T-cell (primary cell): ENCODE measurements around the gene HLTF. TPM values are rescaled to one million over a fixed set of nuclear protein-coding genes. Genes with fewer than 3 reads are reported as not detected.
A peak's percentile ranks its signal among the peaks of the same experiment; 100 is the strongest.
"Not testable (repeated sequence)": the region's sequence is repeated elsewhere in the genome, so short reads cannot be mapped to it uniquely, and the experiment has no call there.

Source experiments
- ATAC-seq, 4 experiments: fragments of 200-7000 bp in 3 of 4; fragments of 150-1000 bp in 1 of 4; cut with Tn5 transposase; replicated peaks in 1 of 4; 1 replicate in 3 of 4; 2 replicates in 1 of 4; pipeline ENCODE4 v1.10.0; 2021; ENCODE audit warnings: moderate library complexity in 3 of 4, mild to moderate bottlenecking in 2 of 4, moderate number of reproducible peaks in 1 of 4
- CTCF ChIA-PET, 2 donors: fragments of 300-600 bp; sonication (Branson Sonifier 250); formaldehyde crosslinking; loops; one replicate each; lab custom pipeline; 2022; ENCODE audit warnings: antibody characterized with exemption in 2 of 2; lab: Charles Lee
- POLR2A ChIA-PET, 2 donors: fragments of 300-600 bp; sonication (Branson Sonifier 250); formaldehyde crosslinking; loops; one replicate each; lab custom pipeline; 2022; ENCODE audit warnings: antibody characterized with exemption in 2 of 2; lab: Charles Lee
- DNase-seq, 35 experiments: peaks; one replicate each; pipeline versions ENCODE4 v3.0.0 to v3.0.0-alpha.2; 2013 to 2023
- H3K27ac ChIP-seq: one replicate; pipeline ENCODE4 v1.5.1; 2013; ENCODE audit warnings: low read length
- H3K27me3 ChIP-seq, 2 experiments: replicated peaks in 1 of 2; 1 replicate in 1 of 2; 2 replicates in 1 of 2; pipeline versions ENCODE4 v1.6.1 to v1.7.0; 2013; ENCODE audit warnings: low read length in 1 of 2, mixed read lengths in 1 of 2; ENCODE audit not compliant: control insufficient read depth in 2 of 2, insufficient read depth in 2 of 2; ENCODE audit errors: extremely low read depth in 1 of 2
- H3K36me3 ChIP-seq, 2 donors: 1 replicate in 1 of 2; 2 replicates in 1 of 2; pipeline versions ENCODE4 v1.6.1 to v1.7.0; 2013; ENCODE audit warnings: low read length in 1 of 2; ENCODE audit not compliant: control insufficient read depth in 2 of 2, insufficient read depth in 1 of 2; ENCODE audit errors: extremely low read depth in 1 of 2
- H3K4me1 ChIP-seq, 2 experiments: 1 replicate in 1 of 2; 2 replicates in 1 of 2; pipeline versions ENCODE4 v1.6.1 to v1.7.0; 2013; ENCODE audit warnings: low read length in 2 of 2, mixed read lengths in 1 of 2; ENCODE audit not compliant: insufficient read depth in 2 of 2, control insufficient read depth in 1 of 2; ENCODE audit errors: extremely low read depth in 1 of 2
- H3K4me3 ChIP-seq, 2 donors: 1 replicate in 1 of 2; 2 replicates in 1 of 2; pipeline versions ENCODE4 v1.5.1 to v1.7.0; 2013; ENCODE audit warnings: mild to moderate bottlenecking in 2 of 2, low read length in 1 of 2, moderate library complexity in 1 of 2; ENCODE audit not compliant: control insufficient read depth in 1 of 2; ENCODE audit errors: extremely low read depth in 1 of 2
- H3K9me3 ChIP-seq: 2 replicates; pipeline ENCODE4 v1.7.0; 2013
- H3K27ac Mint-ChIP-seq, 2 donors: one replicate each; pipeline ENCODE4 v1.8.0; 2020 to 2021; ENCODE audit warnings: mild to moderate bottlenecking in 2 of 2, mixed read lengths in 2 of 2
- H3K27me3 Mint-ChIP-seq, 2 donors: one replicate each; pipeline ENCODE4 v1.8.0; 2021 to 2022; ENCODE audit warnings: mixed read lengths in 2 of 2
- H3K36me3 Mint-ChIP-seq: one replicate; pipeline ENCODE4 v1.8.0; 2021; ENCODE audit warnings: mixed read lengths
- H3K4me1 Mint-ChIP-seq, 3 donors: one replicate each; pipeline ENCODE4 v1.8.0; 2020 to 2022; ENCODE audit warnings: mixed read lengths in 3 of 3, mild to moderate bottlenecking in 1 of 3
- H3K4me3 Mint-ChIP-seq, 3 donors: one replicate each; pipeline ENCODE4 v1.8.0; 2020 to 2022; ENCODE audit warnings: mild to moderate bottlenecking in 3 of 3, mixed read lengths in 3 of 3, moderate library complexity in 3 of 3
- H3K9me3 Mint-ChIP-seq, 3 donors: one replicate each; pipeline ENCODE4 v1.8.0; 2020 to 2022; ENCODE audit warnings: mixed read lengths in 3 of 3
- WGBS: methylation state at CpG from one replicate; pipeline ENCODE4 v1.1.5; 2013; ENCODE audit warnings: missing lambda C conversion rate; ENCODE audit not compliant: insufficient coverage; 5-methylcytosine and 5-hydroxymethylcytosine counted together
- total RNA-seq, 35 experiments: library from RNA in 6 of 35; stranded (reverse) in 6 of 35; fragments of 120-200 nt in 1 of 35; gene quantifications; one replicate each; pipeline versions ENCODE4 v1.2.1 to v1.2.4 and lab custom pipeline; 2013 to 2026

Gene HLTF
- total RNA-seq, 5 donors from 2014 or later (not counting 1 experiment from before 2014, with no cell fraction given) = 12.5 to 25.4 (median 19.1) TPM

DNA sequence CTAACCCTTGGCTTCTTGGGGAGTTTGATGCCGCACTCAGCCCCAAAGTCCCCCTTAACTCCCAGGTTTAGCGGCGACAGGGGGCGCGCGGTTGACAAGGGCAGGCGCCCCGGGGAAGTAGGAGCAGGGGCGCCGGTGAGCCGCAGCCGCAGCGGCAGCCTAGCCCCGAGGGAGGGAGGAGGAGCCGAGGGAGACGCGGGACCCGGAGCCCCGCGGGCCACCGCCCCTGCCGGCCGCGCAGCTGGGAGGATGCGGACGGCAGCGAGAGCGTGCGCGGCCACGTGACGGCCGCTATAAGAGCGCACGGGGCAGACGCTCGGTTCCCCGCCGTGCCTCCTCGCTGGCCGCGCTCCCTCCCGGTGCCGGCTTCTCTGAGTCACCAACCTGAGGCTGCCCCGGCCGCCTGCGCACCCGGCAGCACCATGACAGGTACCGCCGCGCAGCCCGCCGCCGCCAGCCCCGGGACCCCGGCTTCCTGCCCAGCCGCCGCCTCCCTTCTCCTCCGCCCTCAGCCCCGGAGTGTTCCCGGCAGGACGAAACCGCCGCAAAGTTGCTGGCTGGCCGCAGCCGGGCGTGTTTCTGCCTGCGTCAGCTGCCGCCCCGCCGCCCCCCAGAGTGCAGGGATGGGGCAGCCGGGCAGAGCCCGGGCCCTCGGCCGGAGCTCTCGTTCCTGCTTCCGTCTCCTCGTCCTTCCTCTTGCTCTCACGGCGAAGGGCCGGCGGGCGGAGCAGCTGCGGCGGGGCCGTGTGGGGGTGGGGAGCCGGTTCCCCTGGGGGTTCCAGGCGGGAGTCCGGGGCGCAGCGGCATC lies 94.9 kb downstream of the HLTF start, which contains the start of gene GYG1:
TSS of gene GYG1 (plus strand) at position 322 of the 808 bp plus-strand sequence. CDS start at position 423, 101 bp downstream.
- peaks cover 0 to 22% of the 10 kb centered on the region in 2 experiments for H3K4me1 ChIP-seq
- H3K4me3 ChIP-seq = peak within 1 kb of the TSS; percentile 54 to 64
- no peaks in the 10 kb centered on the region for H3K9me3 ChIP-seq
- peak; percentile 86 to 91 (median 88) for ATAC-seq
- Mint-ChIP-seq H3K27me3 (no peaks in the 10 kb centered on the region), H3K4me3 (peak within 1 kb of the TSS; percentile 74 to 84 (median 75)), H3K9me3 (no peaks in the 10 kb centered on the region), H3K27ac (peak within 1 kb of the TSS; percentile 86 to 87), H3K4me1 (peaks cover 23 to 40% (median 40%) of the 10 kb centered on the region in 3 donors), H3K36me3 (peaks cover 15% of the 10 kb centered on the region)
- ChIA-PET POLR2A (interaction anchor here in 1 of 2 donors (0.6 to 1.4 kb wide), 2 partner anchors 11 to 18 kb away, joined by 4 to 5 read pairs; no protein-coding TSS in a partner anchor), CTCF (interaction anchor here (0.6 to 1.5 kb wide), 8 partner anchors 9 to 861 kb away, joined by 3 to 8 read pairs (median 3); no protein-coding TSS in a partner anchor)
- no peaks in the 10 kb centered on the region for H3K27me3 ChIP-seq
- DNase-seq = peak; percentile 45 to 91 (median 69)
- under 1% methylated on average over 82 of the region's 91 CpGs for WGBS
- H3K27ac ChIP-seq = peak within 1 kb of the TSS; percentile 81
- H3K36me3 ChIP-seq = peaks cover 0 to 18% of the 10 kb centered on the region in 2 donors

DNA sequence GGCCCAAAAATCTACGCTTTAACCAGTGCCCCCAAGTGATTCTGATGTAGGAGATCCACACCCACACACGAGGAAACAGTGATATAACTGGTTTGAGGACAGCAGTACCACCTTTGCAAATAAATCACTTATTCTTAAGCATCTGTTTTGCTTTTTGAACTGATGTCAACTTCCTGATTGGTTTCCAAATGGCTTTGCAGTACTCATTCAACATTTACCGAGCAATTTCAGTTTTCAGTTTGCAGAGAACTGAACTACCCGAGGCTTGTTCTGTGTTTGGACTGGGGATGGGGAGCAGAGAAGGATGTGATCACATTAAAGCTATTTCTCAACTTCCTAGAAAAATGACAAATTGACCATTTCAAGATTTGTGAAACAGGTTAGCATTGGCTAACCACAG lies 96.1 kb downstream of the HLTF start:
- H3K27me3 ChIP-seq = no peaks in the 10 kb centered on the region
- Mint-ChIP-seq H3K4me1 (peaks cover 23 to 32% (median 31%) of the 10 kb centered on the region in 3 donors), H3K36me3 (peaks cover 3% of the 10 kb centered on the region), H3K4me3 (peak overlapping the region; percentile 74 to 84 (median 75)), H3K9me3 (no peaks in the 10 kb centered on the region), H3K27ac (peak overlapping the region; percentile 86 to 87), H3K27me3 (no peaks in the 10 kb centered on the region)
- peak in 1 of 35 experiments; percentile 15 for DNase-seq
- ChIA-PET POLR2A (interaction anchor here in 1 of 2 donors (0.6 kb wide), 1 partner anchor 171 kb away, joined by 3 read pairs; no protein-coding TSS in a partner anchor), CTCF (interaction anchor here in 1 of 2 donors (0.7 to 1.5 kb wide), 6 partner anchors 13 to 290 kb away, joined by 3 to 6 read pairs (median 3); no protein-coding TSS in a partner anchor)
- H3K4me1 ChIP-seq = peaks cover 0 to 22% of the 10 kb centered on the region in 2 experiments
- 40% methylated on average over 1 of the region's 4 CpGs for WGBS
- no peaks in the 10 kb centered on the region for H3K9me3 ChIP-seq
- ATAC-seq = no peak
- H3K4me3 ChIP-seq = no peak overlapping the region
- H3K27ac ChIP-seq = peak overlapping the region; percentile 38
- H3K36me3 ChIP-seq = peaks cover 0 to 9% of the 10 kb centered on the region in 2 donors

DNA sequence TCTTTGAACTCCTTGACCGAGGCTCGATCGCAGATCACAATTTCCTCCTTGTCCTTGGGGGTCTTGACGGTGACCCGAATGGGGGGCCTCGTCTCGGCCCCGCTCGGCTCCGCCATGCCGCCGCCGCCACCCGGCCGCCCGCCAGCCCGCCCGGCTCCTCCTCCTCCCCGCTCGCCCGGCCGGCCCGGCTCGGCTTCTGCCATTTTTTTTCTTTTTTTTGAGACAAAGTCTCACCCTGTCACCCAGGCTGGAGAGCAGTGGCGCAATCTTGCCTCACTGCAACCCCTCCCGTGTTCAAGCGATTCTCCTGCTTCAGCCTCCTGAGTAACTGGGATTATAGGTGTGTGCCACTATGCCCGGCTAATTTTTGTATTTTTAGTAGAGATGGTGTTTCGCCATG lies 98.8 kb downstream of the HLTF start:
- not testable (repeated sequence) for H3K4me3 ChIP-seq

DNA sequence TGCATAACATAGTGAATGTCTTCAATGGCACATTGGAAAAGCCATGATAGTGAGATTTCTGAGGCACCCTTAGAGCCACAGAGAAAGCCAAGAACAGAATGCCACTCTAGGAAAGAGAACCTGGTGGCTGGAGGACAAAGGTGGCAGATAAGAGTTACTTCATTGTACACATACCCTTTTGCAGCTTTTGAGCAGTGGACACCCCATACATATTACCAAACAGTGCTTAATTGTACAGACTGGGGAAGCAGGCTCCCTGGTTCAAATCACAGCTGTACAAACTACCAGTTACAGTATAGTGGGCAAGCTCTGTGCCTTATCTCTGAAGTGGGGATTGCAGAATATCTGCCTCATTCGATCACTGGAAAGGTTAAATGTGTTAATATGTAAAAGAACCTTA lies 105.1 kb downstream of the HLTF start:
- peaks cover 15 to 18% of the 10 kb centered on the region in 2 donors for H3K27me3 Mint-ChIP-seq
- H3K4me3 ChIP-seq = no peak overlapping the region
- H3K4me3 Mint-ChIP-seq = no peak overlapping the region
- H3K36me3 Mint-ChIP-seq = no peaks in the 10 kb centered on the region
- ATAC-seq (no peak), DNase-seq (no peak)
- no peak overlapping the region for H3K27ac Mint-ChIP-seq
- ChIA-PET CTCF (no interaction called here), POLR2A (no interaction called here)
- no peaks in the 10 kb centered on the region for H3K9me3 Mint-ChIP-seq
- peaks cover 0 to 8% of the 10 kb centered on the region in 2 experiments for H3K27me3 ChIP-seq
- no peaks in the 10 kb centered on the region for H3K4me1 ChIP-seq
- no peaks in the 10 kb centered on the region for H3K36me3 ChIP-seq
- WGBS = 67% methylated on average over 1 of the region's 1 CpG
- H3K9me3 ChIP-seq = no peaks in the 10 kb centered on the region
- H3K27ac ChIP-seq = no peak overlapping the region
- H3K4me1 Mint-ChIP-seq = no peaks in the 10 kb centered on the region

More for the DNA sequence above, 98.8 kb downstream of the HLTF start:
- CTCF ChIA-PET, H3K4me1 ChIP-seq, POLR2A ChIA-PET, ATAC-seq, H3K27ac Mint-ChIP-seq, H3K9me3 ChIP-seq, DNase-seq, H3K4me3 Mint-ChIP-seq, H3K9me3 Mint-ChIP-seq, H3K27ac ChIP-seq, H3K27me3 Mint-ChIP-seq, H3K36me3 ChIP-seq, H3K36me3 Mint-ChIP-seq, H3K27me3 ChIP-seq: not testable (repeated sequence)
- H3K4me1 Mint-ChIP-seq = peaks cover 12 to 17% (median 14%) of the 10 kb centered on the region in 3 donors
- WGBS = 100% methylated on average over 16 of the region's 29 CpGs

Other genes starting within 250 kb of the HLTF start
- gene CPA3, start 221.2 kb downstream of the HLTF start, total RNA-seq = 1 to 10 TPM in 2 of 5 donors, under 1 TPM in 2, not detected in 1; 0.20 to 2.3 (median 0.75) TPM
- 10 to 100 TPM; 16.3 to 30.4 (median 25.7) TPM for gene GYG1, start 95.0 kb downstream of the HLTF start, total RNA-seq
- gene HPS3, start 43.1 kb upstream of the HLTF start, total RNA-seq = 10 to 100 TPM; 18.6 to 28.4 (median 21.5) TPM
- gene CP, start 135.3 kb upstream of the HLTF start, total RNA-seq = 1 to 10 TPM in 1 of 5 donors, under 1 TPM in 2, not detected in 2; 0.69 to 1.9 (median 0.73) TPM
- gene TM4SF18, start 247.1 kb upstream of the HLTF start, total RNA-seq = not detected